Aorta (tissue), 5 donors: ENCODE measurements around the gene PDE1A. TPM values are rescaled to one million over a fixed set of nuclear protein-coding genes. Genes with fewer than 3 reads are reported as not detected.
A peak's percentile ranks its signal among the peaks of the same experiment; 100 is the strongest.

Source experiments
- ATAC-seq: fragments of 200-7000 bp; cut with Tn5 transposase; one replicate; pipeline ENCODE4 v1.9.1; 2022; ENCODE audit warnings: moderate library complexity; ENCODE audit not compliant: low FRiP score
- DNase-seq, 2 donors: peaks; one replicate each; pipeline ENCODE4 v3.0.0-alpha.2; 2020
- H3K27ac ChIP-seq, 2 donors: one replicate each; pipeline ENCODE4 v1.5.1; 2013; ENCODE audit warnings: low read length in 2 of 2, mild to moderate bottlenecking in 2 of 2, moderate library complexity in 2 of 2, control low read depth in 1 of 2, inconsistent platforms in 1 of 2, low read depth in 1 of 2
- H3K27me3 ChIP-seq, 2 donors: one replicate each; pipeline ENCODE4 v1.6.1; 2013; ENCODE audit warnings: control low read depth in 1 of 2, low read length in 1 of 2, mild to moderate bottlenecking in 1 of 2, moderate library complexity in 1 of 2; ENCODE audit not compliant: insufficient read depth in 2 of 2, control insufficient read depth in 1 of 2
- H3K36me3 ChIP-seq, 2 donors: one replicate each; pipeline ENCODE4 v1.6.1; 2013; ENCODE audit warnings: control low read depth in 1 of 2, low read length in 1 of 2, mild to moderate bottlenecking in 1 of 2; ENCODE audit not compliant: insufficient read depth in 2 of 2, control insufficient read depth in 1 of 2
- H3K4me1 ChIP-seq, 2 donors: one replicate each; pipeline ENCODE4 v1.6.1; 2013; ENCODE audit warnings: low read length in 2 of 2, control low read depth in 1 of 2, mild to moderate bottlenecking in 1 of 2, moderate library complexity in 1 of 2; ENCODE audit not compliant: insufficient read depth in 2 of 2, control insufficient read depth in 1 of 2
- H3K4me3 ChIP-seq, 2 donors: one replicate each; pipeline ENCODE4 v1.5.1; 2013; ENCODE audit warnings: low read length in 2 of 2, control low read depth in 1 of 2, mild to moderate bottlenecking in 1 of 2
- H3K9me3 ChIP-seq: one replicate; pipeline ENCODE4 v1.6.1; 2013; ENCODE audit warnings: mild to moderate bottlenecking, low read length; ENCODE audit not compliant: control insufficient read depth
- WGBS, 2 donors: extraction: QIAGEN DNeasy Blood & Tissue Kit; methylation state at CpG; one replicate each; pipeline ENCODE4 v1.1.7; 2013; 5-methylcytosine and 5-hydroxymethylcytosine counted together
- intact Hi-C, 2 donors: fragments of 100-400 bp; cut with DNase I; formaldehyde crosslinking; loops; one replicate each; pipeline versions ENCODE4 v1.14.2 to v1.15.0; 2022
- polyA plus RNA-seq, 2 donors: library from polyadenylated mRNA; stranded (reverse); fragments of 200-250 nt; gene quantifications; one replicate each; pipeline ENCODE4 v1.2.3, GENCODE V29; 2013
- total RNA-seq, 2 donors: library from RNA; stranded (reverse); fragmentation: NEBNext Ultra II Directional; extraction: Animal tissue kit (Norgen Biotek cat#: 25700); gene quantifications; one replicate each; pipeline ENCODE4 v1.2.1, GENCODE V29; 2021
- donor health status: healthy with polysubstance abuse.
- donor health status: Bipolar disorder and iron deficiency.
- donor health status: DM: no; HTN: no; CAD: no.
- donor health status: DM: no; HTN: no; CAD: no.
- donor health status: DM: yes; HTN: yes; CAD: no.

The PDE1A gene
- total and polyA plus RNA-seq, 4 donors, result 17.1 to 34.1 (median 27.6) TPM

DNA sequence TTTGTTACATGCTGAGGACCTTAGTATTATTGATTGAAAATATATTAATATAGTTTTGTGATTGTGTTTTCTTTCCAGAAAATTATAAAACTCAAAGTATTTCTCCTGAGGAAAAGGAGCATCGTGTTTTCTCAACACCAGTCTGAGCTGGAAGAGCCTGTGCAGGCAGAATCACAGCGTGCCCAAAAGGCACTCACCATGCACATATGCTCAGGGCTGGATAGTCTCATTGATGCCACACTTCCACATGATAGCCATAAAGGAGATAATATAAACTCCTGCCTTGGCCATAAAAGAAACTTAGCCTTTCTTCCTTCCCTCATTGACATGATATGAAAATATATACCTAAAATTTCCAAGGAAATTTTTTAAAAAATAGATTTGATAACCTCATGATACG is 4.0 kb downstream of the PDE1A start:
- H3K9me3 ChIP-seq, result no peaks in the 10 kb centered on the region
- ATAC-seq, result no peak
- no peak overlapping the region for H3K27ac ChIP-seq
- no peak overlapping the region for H3K4me3 ChIP-seq
- H3K36me3 ChIP-seq, result no peaks in the 10 kb centered on the region
- no peaks in the 10 kb centered on the region for H3K27me3 ChIP-seq
- peaks cover 3% of the 10 kb centered on the region in 2 donors for H3K4me1 ChIP-seq
- no peak for DNase-seq
- intact Hi-C loops, result loop anchor here (10.0 kb wide), 2 partner anchors 178 to 222 kb away; no protein-coding TSS in a partner anchor
- WGBS, 2 donors, result 58 to 69% methylated on average over 3 of the region's 3 CpGs

DNA sequence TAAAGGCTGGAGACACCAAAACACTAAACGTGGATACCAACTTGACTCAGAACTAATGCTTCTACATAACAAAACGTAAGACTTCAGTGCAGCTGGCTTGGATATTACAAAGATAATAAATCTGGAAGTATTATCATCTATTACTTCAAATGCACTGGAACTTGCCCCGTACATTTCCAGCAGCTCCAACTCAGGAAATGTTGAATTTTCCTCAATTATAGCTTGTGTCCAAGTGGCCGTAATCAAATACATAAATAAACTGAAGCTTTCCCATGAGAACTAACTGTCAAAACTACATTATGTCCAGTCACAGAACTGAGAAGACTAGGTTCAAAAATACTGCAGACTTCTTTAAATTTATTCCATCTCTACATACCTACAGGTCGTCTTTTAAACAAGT is 6.2 kb downstream of the PDE1A start:
- 33 to 34% methylated on average over 5 of the region's 5 CpGs for WGBS, 2 donors
- H3K27me3 ChIP-seq, result no peaks in the 10 kb centered on the region
- H3K27ac ChIP-seq, result no peak overlapping the region
- H3K4me1 ChIP-seq, result peaks cover 3% of the 10 kb centered on the region in 2 donors
- H3K4me3 ChIP-seq, result peak overlapping the region in 1 of 2 donors; percentile 36
- DNase-seq (no peak), ATAC-seq (no peak)
- H3K9me3 ChIP-seq, result no peaks in the 10 kb centered on the region
- H3K36me3 ChIP-seq, result no peaks in the 10 kb centered on the region
- intact Hi-C loops, result loop anchor here (10.0 kb wide), 2 partner anchors 176 to 224 kb away; no protein-coding TSS in a partner anchor

DNA sequence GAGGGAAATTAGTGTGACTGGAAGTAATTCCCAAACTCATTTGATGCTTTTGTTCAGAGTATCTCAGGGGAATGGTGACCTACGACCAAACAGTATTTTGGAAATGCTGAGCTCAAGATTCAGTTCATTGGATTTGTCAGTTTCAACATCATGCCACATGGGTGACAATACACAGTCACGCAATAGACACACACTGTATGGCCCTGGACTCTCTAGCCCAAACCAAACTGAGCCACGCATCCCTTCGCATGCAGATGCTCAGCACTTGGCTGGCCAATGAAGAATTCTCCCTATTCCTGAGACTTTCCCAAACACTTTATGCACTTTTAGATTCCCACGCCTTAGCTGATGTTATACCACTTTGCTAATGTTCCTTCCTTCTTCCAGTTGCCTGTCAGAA is 10.0 kb downstream of the PDE1A start:
- Histone ChIP-seq H3K27me3 (no peaks in the 10 kb centered on the region), H3K4me3 (no peak overlapping the region), H3K27ac (no peak overlapping the region), H3K9me3 (no peaks in the 10 kb centered on the region), H3K36me3 (peaks cover 0 to 2% of the 10 kb centered on the region in 2 donors), H3K4me1 (peaks cover 0 to 3% of the 10 kb centered on the region in 2 donors)
- DNase-seq, result no peak
- intact Hi-C loops, result loop anchor here in 1 of 2 donors (5.0 kb wide), 1 partner anchor 40 kb away; no protein-coding TSS in a partner anchor
- no peak for ATAC-seq
- 96% methylated on average over 5 of the region's 5 CpGs for WGBS, 2 donors

DNA sequence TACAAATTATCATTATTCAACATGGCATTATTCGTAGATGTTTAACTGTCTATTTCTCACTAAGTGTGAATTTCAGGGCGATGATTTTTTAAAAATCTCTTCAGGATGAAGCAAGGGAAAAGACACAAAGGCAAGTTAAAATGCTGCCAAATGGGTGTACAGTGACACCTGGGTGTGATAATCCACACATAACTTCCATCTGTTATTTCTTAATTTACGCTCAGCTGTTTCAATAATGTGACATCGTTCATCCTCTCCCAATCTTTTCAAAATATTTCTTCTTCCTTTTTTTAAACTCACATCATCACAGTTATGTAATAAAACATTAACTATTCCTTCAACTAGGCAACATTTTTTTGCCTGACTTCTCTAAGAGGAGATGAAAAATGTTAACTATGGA is 10.6 kb downstream of the PDE1A start:
- Histone ChIP-seq H3K4me3 (no peak overlapping the region), H3K27ac (no peak overlapping the region), H3K9me3 (no peaks in the 10 kb centered on the region), H3K4me1 (peaks cover 0 to 3% of the 10 kb centered on the region in 2 donors), H3K27me3 (no peaks in the 10 kb centered on the region), H3K36me3 (peaks cover 0 to 2% of the 10 kb centered on the region in 2 donors)
- DNase-seq (no peak), ATAC-seq (no peak)
- 83 to 87% methylated on average over 4 of the region's 4 CpGs for WGBS, 2 donors
- intact Hi-C loops, result loop anchor here in 1 of 2 donors (5.0 kb wide), 1 partner anchor 39 kb away; no protein-coding TSS in a partner anchor

DNA sequence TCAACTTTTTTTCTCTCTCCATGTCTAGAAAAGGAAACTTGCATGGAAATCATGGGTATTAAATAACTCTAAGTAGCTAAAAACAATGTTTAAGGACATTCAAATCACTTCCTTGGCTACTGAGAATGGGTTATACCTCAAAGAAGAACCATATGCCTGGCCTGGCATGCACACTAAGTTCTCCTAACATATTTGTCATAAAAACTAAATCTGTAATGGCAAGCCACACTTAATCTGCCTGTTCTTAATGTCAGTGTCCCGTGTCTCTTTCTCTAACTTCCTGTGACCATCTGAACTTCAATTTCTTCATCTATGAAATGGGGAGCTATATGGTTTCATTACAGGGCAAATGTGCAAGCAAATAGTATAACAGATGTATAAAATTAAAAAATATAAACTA is 11.1 kb downstream of the PDE1A start:
- Histone ChIP-seq H3K9me3 (no peaks in the 10 kb centered on the region), H3K4me3 (no peak overlapping the region), H3K36me3 (peaks cover 0 to 2% of the 10 kb centered on the region in 2 donors), H3K4me1 (peaks cover 0 to 2% of the 10 kb centered on the region in 2 donors), H3K27ac (no peak overlapping the region), H3K27me3 (no peaks in the 10 kb centered on the region)
- intact Hi-C loops, result loop anchor here in 1 of 2 donors (5.0 kb wide), 1 partner anchor 38 kb away; no protein-coding TSS in a partner anchor
- no peak for DNase-seq
- ATAC-seq, result no peak
- WGBS, 2 donors, result 83 to 86% methylated on average over 1 of the region's 1 CpG

DNA sequence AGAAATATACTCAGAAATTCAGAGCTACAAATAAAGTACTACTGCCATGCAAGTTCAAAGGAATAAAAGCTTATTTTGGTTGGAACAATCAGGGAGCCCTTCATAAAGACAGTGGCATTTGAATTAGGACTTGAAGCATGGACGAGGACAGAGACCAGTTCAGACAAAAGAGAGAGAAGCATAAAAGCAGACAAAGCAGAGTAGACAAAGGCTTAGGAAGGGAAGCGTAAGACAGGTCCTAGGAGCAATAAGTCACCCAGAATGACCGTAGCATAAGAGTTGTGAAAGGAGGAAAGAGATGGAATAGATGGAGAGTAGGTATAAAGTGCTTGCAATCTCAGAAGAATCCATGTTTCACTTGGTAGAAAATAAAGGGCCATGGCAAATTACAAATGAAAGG is 14.0 kb downstream of the PDE1A start:
- H3K27me3 ChIP-seq, result no peaks in the 10 kb centered on the region
- H3K4me1 ChIP-seq, result no peaks in the 10 kb centered on the region
- DNase-seq (no peak), ATAC-seq (no peak)
- 89 to 97% methylated on average over 3 of the region's 3 CpGs for WGBS, 2 donors
- no peak overlapping the region for H3K27ac ChIP-seq
- intact Hi-C loops, result no loop called here
- H3K9me3 ChIP-seq, result no peaks in the 10 kb centered on the region
- no peak overlapping the region for H3K4me3 ChIP-seq
- H3K36me3 ChIP-seq, result peaks cover 0 to 2% of the 10 kb centered on the region in 2 donors

DNA sequence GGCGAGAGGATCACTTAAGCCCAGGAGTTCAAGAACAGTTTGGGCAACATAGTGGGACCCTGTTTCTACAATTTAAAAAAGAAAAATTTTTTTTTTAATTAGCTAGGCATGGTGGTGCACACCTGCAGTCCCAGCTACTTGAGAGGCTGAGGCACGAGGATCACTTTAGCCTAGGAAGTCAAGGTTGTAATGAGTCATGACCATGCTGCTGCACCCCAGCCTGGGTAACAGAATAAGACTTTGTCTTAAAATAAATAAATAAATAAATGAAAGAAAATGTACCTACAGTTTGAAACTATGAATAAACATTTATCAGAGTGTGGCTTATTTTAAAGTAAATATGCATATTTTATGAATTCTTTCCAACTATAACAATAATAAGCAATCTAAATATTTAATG is 16.7 kb downstream of the PDE1A start:
- WGBS, 2 donors, result 97 to 100% methylated on average over 2 of the region's 2 CpGs
- no peaks in the 10 kb centered on the region for H3K27me3 ChIP-seq
- ATAC-seq (no peak), DNase-seq (no peak)
- peaks cover 0 to 2% of the 10 kb centered on the region in 2 donors for H3K36me3 ChIP-seq
- intact Hi-C loops, result no loop called here
- H3K4me3 ChIP-seq, result no peak overlapping the region
- no peaks in the 10 kb centered on the region for H3K9me3 ChIP-seq
- H3K4me1 ChIP-seq, result no peaks in the 10 kb centered on the region
- H3K27ac ChIP-seq, result no peak overlapping the region

DNA sequence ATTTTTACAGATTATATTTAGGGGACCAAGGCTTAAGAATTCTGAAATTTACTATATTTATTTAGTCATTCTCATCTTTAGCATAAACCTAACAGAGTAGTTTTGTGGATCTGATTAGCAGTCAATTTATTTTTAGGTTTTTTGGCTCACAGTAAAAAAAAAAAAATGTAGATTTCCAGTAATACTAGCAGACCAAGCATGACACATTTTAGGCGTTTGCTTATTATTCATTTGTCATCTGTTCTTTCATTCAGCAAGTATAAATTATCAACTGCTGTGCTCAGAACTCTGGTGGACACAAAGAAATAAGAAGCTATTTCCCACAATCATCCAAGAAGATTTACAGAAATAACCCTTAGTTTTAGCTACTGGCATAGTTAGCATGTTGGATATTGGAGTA is 20.6 kb downstream of the PDE1A start:
- Histone ChIP-seq H3K4me3 (no peak overlapping the region), H3K9me3 (no peaks in the 10 kb centered on the region), H3K27ac (no peak overlapping the region), H3K27me3 (no peaks in the 10 kb centered on the region), H3K4me1 (no peaks in the 10 kb centered on the region), H3K36me3 (no peaks in the 10 kb centered on the region)
- ATAC-seq, result no peak
- no peak for DNase-seq
- 3 to 7% methylated on average over 1 of the region's 1 CpG for WGBS, 2 donors
- intact Hi-C loops, result no loop called here

DNA sequence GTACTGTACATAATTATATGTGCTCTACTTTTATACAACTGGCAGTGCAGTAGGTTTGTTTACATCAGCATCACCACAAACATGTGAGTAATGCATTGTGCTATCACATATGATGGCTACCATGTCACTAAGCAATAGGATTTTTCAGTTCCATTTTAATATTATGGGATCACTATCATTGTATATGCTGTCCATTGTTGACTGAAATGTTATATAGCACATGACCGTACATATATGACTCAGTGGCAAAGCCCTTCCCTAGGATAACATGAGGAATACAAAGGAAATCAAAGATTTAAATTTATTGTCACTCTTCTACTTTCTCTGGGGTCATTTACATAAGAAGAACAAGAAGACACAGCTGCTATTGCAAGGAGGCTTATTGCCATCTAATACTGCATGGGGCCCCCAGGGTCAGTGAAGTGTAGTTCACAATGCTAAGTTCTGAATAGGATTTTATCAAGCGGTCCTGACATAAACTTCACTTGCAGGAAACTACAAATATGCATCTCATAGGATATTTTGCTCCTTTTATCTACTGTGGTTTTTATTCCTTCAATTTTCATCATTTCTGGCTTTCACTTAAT is 21.8 kb downstream of the PDE1A start:
- H3K27me3 ChIP-seq, result no peaks in the 10 kb centered on the region
- no peaks in the 10 kb centered on the region for H3K9me3 ChIP-seq
- H3K4me1 ChIP-seq, result no peaks in the 10 kb centered on the region
- DNase-seq (no peak), ATAC-seq (no peak)
- intact Hi-C loops, result no loop called here
- 93 to 96% methylated on average over 2 of the region's 2 CpGs for WGBS, 2 donors
- H3K36me3 ChIP-seq, result no peaks in the 10 kb centered on the region
- no peak overlapping the region for H3K4me3 ChIP-seq
- H3K27ac ChIP-seq, result no peak overlapping the region
